Endothelial cell of umbilical vein (primary cell): ENCODE data around the gene HS3ST1. TPM values are rescaled to one million over a fixed set of nuclear protein-coding genes. Genes with fewer than 3 reads are reported as not detected.
A peak's percentile ranks its signal among the peaks of the same experiment; 100 is the strongest.

Source experiments
- BruUV-seq: library from RNA; stranded (reverse); fragments of 400-500 nt; replicated peaks from 2 replicates; lab custom pipeline; 2021; lab: Mats Ljungman, UMichigan
- CTCF ChIA-PET: fragments of 300-600, 350-600 bp; sonication (Branson Sonifier 250); formaldehyde crosslinking; loops from one replicate; lab custom pipeline; 2021; ENCODE audit warnings: antibody characterized with exemption, inconsistent platforms; lab: Charles Lee
- POLR2A ChIA-PET: fragments of 300-600, 350-600 bp; sonication (Branson Sonifier 250); formaldehyde crosslinking; loops from one replicate; lab custom pipeline; 2021; ENCODE audit warnings: antibody characterized with exemption, inconsistent platforms; lab: Charles Lee
- DNase-seq: peaks from one replicate; pipeline ENCODE4 v3.0.0-alpha.2; 2011; ENCODE audit warnings: low read depth, low spot score
- FAIRE-seq: peaks from 2 replicates; lab custom pipeline; 2011; peaks lifted over from hg19 to GRCh38; lab: Jason Lieb, UNC
- H2AFZ ChIP-seq: 2 replicates; pipeline ENCODE4 v1.6.0; 2012; ENCODE audit warnings: low read depth, low read length, control low read depth, inconsistent platforms
- H3K27ac ChIP-seq: 2 replicates; pipeline ENCODE4 v1.5.1; 2011; ENCODE audit warnings: low read depth, mild to moderate bottlenecking, control low read depth, low read length, moderate library complexity; ENCODE audit not compliant: insufficient read depth
- H3K27me3 ChIP-seq, 2 experiments: 2 replicates each; pipeline versions ENCODE4 v1.6.0 to v1.6.1; 2011; ENCODE audit warnings: low read length in 2 of 2, mixed read lengths in 1 of 2; ENCODE audit not compliant: control insufficient read depth in 2 of 2, insufficient read depth in 2 of 2
- H3K36me3 ChIP-seq, 2 experiments: 2 replicates in 1 of 2; 3 replicates in 1 of 2; pipeline ENCODE4 v1.5.1; 2011; ENCODE audit warnings: low read length in 2 of 2, mild to moderate bottlenecking in 1 of 2, moderate library complexity in 1 of 2; ENCODE audit not compliant: control insufficient read depth in 2 of 2, insufficient read depth in 2 of 2; ENCODE audit errors: extremely low read depth in 1 of 2
- H3K4me1 ChIP-seq: 3 replicates; pipeline ENCODE4 v1.5.1; 2011; ENCODE audit warnings: mild to moderate bottlenecking, low read length; ENCODE audit not compliant: control insufficient read depth, insufficient read depth; ENCODE audit errors: extremely low read depth
- H3K4me2 ChIP-seq: 2 replicates; pipeline ENCODE4 v1.6.1; 2011; ENCODE audit warnings: low read length, control low read depth, mixed read lengths; ENCODE audit not compliant: insufficient read depth
- H3K4me3 ChIP-seq, 3 experiments: fragments of 200-600 bp in 1 of 3; sonication (generic), shearing (Covaris generic) in 1 of 3; replicated peaks in 1 of 3; 2 replicates each; pipeline ENCODE4 v1.5.1; 2011 to 2016; ENCODE audit warnings: control low read depth in 3 of 3, low read length in 3 of 3, mild to moderate bottlenecking in 2 of 3, inconsistent platforms in 1 of 3, low read depth in 1 of 3, moderate library complexity in 1 of 3; ENCODE audit not compliant: insufficient read depth in 1 of 3
- H3K79me2 ChIP-seq: 2 replicates; pipeline ENCODE4 v1.6.0; 2012; ENCODE audit warnings: low read length, inconsistent platforms; ENCODE audit not compliant: control insufficient read depth, insufficient read depth
- H3K9ac ChIP-seq: replicated peaks from 2 replicates; pipeline ENCODE3; 2011; ENCODE audit warnings: low read length, control low read depth; ENCODE audit not compliant: insufficient read depth; ENCODE audit errors: extremely low read depth
- H3K9me1 ChIP-seq: replicated peaks from 3 replicates; pipeline ENCODE4 v1.6.0; 2011; ENCODE audit warnings: mild to moderate bottlenecking, low read length; ENCODE audit not compliant: control insufficient read depth, insufficient read depth; ENCODE audit errors: extremely low read depth
- H3K9me3 ChIP-seq: replicated peaks from 2 replicates; pipeline ENCODE4 v1.5.1; 2012; ENCODE audit warnings: low read length, inconsistent platforms; ENCODE audit not compliant: control insufficient read depth, insufficient read depth
- H4K20me1 ChIP-seq: replicated peaks from 2 replicates; pipeline ENCODE3; 2011; ENCODE audit warnings: mild to moderate bottlenecking, low read length; ENCODE audit not compliant: control insufficient read depth, insufficient read depth; ENCODE audit errors: extremely low read depth
- EZH2 ChIP-seq: IDR thresholded peaks from 2 replicates; pipeline ENCODE4 v1.6.1; 2012; ENCODE audit warnings: borderline replicate concordance, low read depth, mild to moderate bottlenecking, moderate library complexity, low read length, inconsistent platforms; ENCODE audit not compliant: severe bottlenecking
- FOS ChIP-seq: IDR thresholded peaks from 2 replicates; pipeline ENCODE4 v1.6.1; 2011; ENCODE audit warnings: mild to moderate bottlenecking, low read length, moderate library complexity, borderline replicate concordance; ENCODE audit not compliant: insufficient read depth
- GATA2 ChIP-seq: IDR thresholded peaks from 2 replicates; pipeline ENCODE4 v1.7.0; 2011; ENCODE audit warnings: low read depth, mild to moderate bottlenecking, moderate library complexity, mixed read lengths, low read length; ENCODE audit not compliant: insufficient read length, insufficient read depth
- JUN ChIP-seq: IDR thresholded peaks from 2 replicates; pipeline ENCODE4 v1.6.1; 2011; ENCODE audit warnings: borderline replicate concordance, low read depth; ENCODE audit not compliant: insufficient read length, insufficient read depth
- MYC ChIP-seq: IDR thresholded peaks from one replicate; pipeline ENCODE4 v1.6.1; 2011; ENCODE audit warnings: mild to moderate bottlenecking, low read depth, low read length
- POLR2A ChIP-seq: IDR thresholded peaks from 2 replicates; pipeline ENCODE4 v1.6.1; 2012; ENCODE audit warnings: low read depth, mild to moderate bottlenecking, control low read depth, low read length
- POLR2AphosphoS5 ChIP-seq: IDR thresholded peaks from 2 replicates; pipeline ENCODE4 v1.6.1; 2012; ENCODE audit warnings: low read depth, mild to moderate bottlenecking, control low read depth, low read length, moderate library complexity; ENCODE audit not compliant: insufficient read depth
- dilution Hi-C: fragments of 300-500 bp; cut with MboI; formaldehyde crosslinking; loops from one replicate; pipeline ENCODE4 v1.15.0; 2019; ENCODE audit warnings: low sequenced_read_pairs; ENCODE audit not compliant: extremely low pct_ligation_motif_present
- intact Hi-C: fragments of 100-400 bp; cut with micrococcal nuclease; formaldehyde crosslinking; loops from one replicate; pipeline ENCODE4 v1.10.0; 2022
- microRNA counts: library from miRNA; unstranded; fragments of <30 nt; microRNA quantifications from one replicate; lab custom pipeline; 2016
- microRNA-seq: library from miRNA; unstranded; fragments of <30 nt; microRNA quantifications from one replicate; pipeline ENCODE4 v1.2.0, GENCODE V29; 2021; ENCODE audit warnings: borderline number of aligned reads, borderline replicate concordance
- polyA plus RNA-seq, 4 experiments: library from polyadenylated mRNA; depleted of rRNA in 3 of 4; stranded (reverse) in 3 of 4; unstranded in 1 of 4; fragments of >200 nt; gene quantifications; 2 replicates each; pipeline versions ENCODE4 v1.2.1 to v1.2.3, GENCODE V29; 2011 to 2012; ENCODE audit warnings: missing spikeins in 1 of 4
- small RNA-seq: library from RNA; depleted of rRNA; stranded (forward); fragments of <200 nt; gene quantifications from one replicate; pipeline ENCODE3, GENCODE V24; 2012; ENCODE audit warnings: low replicate concordance, low read depth; ENCODE audit not compliant: insufficient read depth, insufficient read length
- total RNA-seq: library from RNA; stranded (reverse); gene quantifications from 2 replicates; pipeline ENCODE4 v1.2.3, GENCODE V29; 2021
- TF ChIP-seq, protein P1 (sequence below): IDR thresholded peaks from 2 replicates; pipeline ENCODE4 v1.6.1; 2011; ENCODE audit not compliant: insufficient read depth, insufficient read length
- TF ChIP-seq, protein P2 (sequence below), 2 donors: IDR thresholded peaks; 1 replicate in 1 of 2; 2 replicates in 1 of 2; pipeline ENCODE4 v1.5.1; 2011; ENCODE audit warnings: low read length in 2 of 2, mild to moderate bottlenecking in 2 of 2, moderate library complexity in 2 of 2, control low read depth in 1 of 2, inconsistent platforms in 1 of 2, low read depth in 1 of 2; ENCODE audit not compliant: insufficient read depth in 1 of 2; ENCODE audit errors: extremely low read depth in 1 of 2

HS3ST1 gene
- total and polyA plus RNA-seq, 2 donors (not counting 3 experiments of a cell fraction or from before 2014, with no cell fraction given) = 0.14 to 1.3 TPM

DNA sequence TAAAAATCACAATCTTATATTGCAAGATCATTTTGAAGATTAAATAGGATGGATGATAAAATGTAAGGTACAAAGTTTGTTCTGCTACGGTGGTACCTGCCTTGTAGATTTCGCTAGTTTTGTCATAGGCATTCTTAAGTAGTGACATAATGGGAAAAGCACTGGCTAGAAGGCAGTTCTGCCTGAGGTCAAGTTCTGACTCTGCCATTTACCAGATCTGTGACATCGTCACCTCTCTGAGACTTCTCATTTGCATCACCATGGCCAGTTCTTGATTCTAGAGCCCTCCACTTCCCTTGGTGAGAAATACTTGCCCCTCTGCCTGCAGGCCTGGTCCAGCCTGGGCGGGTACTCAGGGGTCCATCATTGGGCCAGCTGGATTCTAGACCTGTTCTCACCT is 85.2 kb downstream of the HS3ST1 start:
- H3K27me3 ChIP-seq = no peaks in the 10 kb centered on the region
- ChIA-PET POLR2A (no interaction called here), CTCF (no interaction called here)
- no TSS peak for BruUV-seq
- no peak for FAIRE-seq
- no peaks in the 10 kb centered on the region for H3K9me3 ChIP-seq
- no peaks in the 10 kb centered on the region for H3K79me2 ChIP-seq
- H2AFZ ChIP-seq = no peak overlapping the region
- no peaks in the 10 kb centered on the region for H4K20me1 ChIP-seq
- dilution Hi-C loops (no loop called here), intact Hi-C loops (no loop called here)
- TF ChIP-seq POLR2A (no peak), JUN (no peak), EZH2 (no peak), POLR2AphosphoS5 (no peak), GATA2 (no peak), MYC (no peak), FOS (no peak)
- TF ChIP-seq, protein P1, sequence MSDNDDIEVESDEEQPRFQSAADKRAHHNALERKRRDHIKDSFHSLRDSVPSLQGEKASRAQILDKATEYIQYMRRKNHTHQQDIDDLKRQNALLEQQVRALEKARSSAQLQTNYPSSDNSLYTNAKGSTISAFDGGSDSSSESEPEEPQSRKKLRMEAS = no peak
- TF ChIP-seq, protein P2, sequence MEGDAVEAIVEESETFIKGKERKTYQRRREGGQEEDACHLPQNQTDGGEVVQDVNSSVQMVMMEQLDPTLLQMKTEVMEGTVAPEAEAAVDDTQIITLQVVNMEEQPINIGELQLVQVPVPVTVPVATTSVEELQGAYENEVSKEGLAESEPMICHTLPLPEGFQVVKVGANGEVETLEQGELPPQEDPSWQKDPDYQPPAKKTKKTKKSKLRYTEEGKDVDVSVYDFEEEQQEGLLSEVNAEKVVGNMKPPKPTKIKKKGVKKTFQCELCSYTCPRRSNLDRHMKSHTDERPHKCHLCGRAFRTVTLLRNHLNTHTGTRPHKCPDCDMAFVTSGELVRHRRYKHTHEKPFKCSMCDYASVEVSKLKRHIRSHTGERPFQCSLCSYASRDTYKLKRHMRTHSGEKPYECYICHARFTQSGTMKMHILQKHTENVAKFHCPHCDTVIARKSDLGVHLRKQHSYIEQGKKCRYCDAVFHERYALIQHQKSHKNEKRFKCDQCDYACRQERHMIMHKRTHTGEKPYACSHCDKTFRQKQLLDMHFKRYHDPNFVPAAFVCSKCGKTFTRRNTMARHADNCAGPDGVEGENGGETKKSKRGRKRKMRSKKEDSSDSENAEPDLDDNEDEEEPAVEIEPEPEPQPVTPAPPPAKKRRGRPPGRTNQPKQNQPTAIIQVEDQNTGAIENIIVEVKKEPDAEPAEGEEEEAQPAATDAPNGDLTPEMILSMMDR (IDR thresholded peaks at IDR 0.05; ENCODE audit: extremely low read depth in 1 of 2, insufficient read depth in 1 of 2, low read depth in 1 of 2, low read length in 2 of 2) = no peak
- no peaks in the 10 kb centered on the region for H3K36me3 ChIP-seq
- DNase-seq = no peak
- H3K27ac ChIP-seq = no peak overlapping the region
- no peak overlapping the region for H3K9ac ChIP-seq
- H3K9me1 ChIP-seq = no peaks in the 10 kb centered on the region
- H3K4me2 ChIP-seq = no peak overlapping the region
- H3K4me1 ChIP-seq = no peaks in the 10 kb centered on the region
- no peak overlapping the region for H3K4me3 ChIP-seq

MicroRNAs encoded within 50 kb of the gene (microRNA counts, 767-probe panel; counts per million panel counts)
- 723 counts per million, percentile 96 among the panel's probes with 10 or more counts for microRNA hsa-miR-572 (lab: Ali Mortazavi, UCI)

Small RNA genes lying within 50 kb of the gene (microRNA-seq; reads per million reads assigned to microRNA genes)
- gene MIR572 = not detected

Small RNA genes lying within 50 kb of the gene (small RNA-seq; reads per million reads assigned to genes)
- gene MIR572 (not detected), gene RNA5SP156 (not detected)
